Measurements from ENCODE around the gene PCOLCE2. TPM values are rescaled to one million over a fixed set of nuclear protein-coding genes. Genes with fewer than 3 reads are reported as not detected.

PCOLCE2 gene
- total RNA-seq, 6 experiments from 2014 or later, result 1.8 to 9.7 (median 3.8) TPM

- Histone ChIP-seq H3K27ac (no peak overlapping the region), H3K36me3 (no peaks in the 10 kb centered on the region), H3K4me3 (no peak overlapping the region), H3K4me1 (no peaks in the 10 kb centered on the region), H3K9me3 (no peaks in the 10 kb centered on the region), H3K27me3 (no peaks in the 10 kb centered on the region)
- intact Hi-C loops (cut with DNase I), result no loop called here
- no peak for ATAC-seq
- WGBS (ENCODE audit: insufficient coverage, low coverage, low lambda C conversion rate, missing lambda C conversion rate), result 53% methylated on average over 1 of the region's 1 CpG
- no peak for DNase-seq
- TF ChIP-seq POLR2A (IDR thresholded peaks at IDR 0.05) (no peak), CTCF (IDR thresholded peaks at IDR 0.05) (no peak)
Observed at GRCh38 chr3:142784228-142784627, 104.7 kb downstream of the PCOLCE2 start.

GRCh38 chr3:142782616-142783015 is 106.3 kb downstream of the PCOLCE2 start:
- DNase-seq (no peak), ATAC-seq (no peak)
- no peaks in the 10 kb centered on the region for H3K36me3 ChIP-seq
- H3K27ac ChIP-seq, result no peak overlapping the region
- no peak overlapping the region for H3K4me3 ChIP-seq
- intact Hi-C loops (cut with DNase I), result no loop called here
- TF ChIP-seq CTCF (IDR thresholded peaks at IDR 0.05), result no peak
- TF ChIP-seq POLR2A (IDR thresholded peaks at IDR 0.05), result no peak
- no CpG with 5 or more reads among the region's 2 CpGs for WGBS (ENCODE audit: insufficient coverage, low coverage, low lambda C conversion rate, missing lambda C conversion rate)
- H3K27me3 ChIP-seq, result no peaks in the 10 kb centered on the region
- H3K4me1 ChIP-seq, result no peaks in the 10 kb centered on the region
- H3K9me3 ChIP-seq, result no peaks in the 10 kb centered on the region

GRCh38 chr3:142779591-142779990 is 109.3 kb downstream of the PCOLCE2 start:
- DNase-seq (no peak), ATAC-seq (no peak)
- Histone ChIP-seq H3K36me3 (no peaks in the 10 kb centered on the region), H3K9me3 (no peaks in the 10 kb centered on the region), H3K4me3 (no peak overlapping the region), H3K4me1 (no peaks in the 10 kb centered on the region), H3K27me3 (no peaks in the 10 kb centered on the region), H3K27ac (no peak overlapping the region)
- intact Hi-C loops (cut with DNase I), result no loop called here
- TF ChIP-seq POLR2A (IDR thresholded peaks at IDR 0.05) (no peak), CTCF (IDR thresholded peaks at IDR 0.05) (no peak)

- Histone ChIP-seq H3K4me3 (no peak overlapping the region), H3K27me3 (no peaks in the 10 kb centered on the region), H3K27ac (no peak overlapping the region), H3K9me3 (no peaks in the 10 kb centered on the region), H3K36me3 (no peaks in the 10 kb centered on the region), H3K4me1 (no peaks in the 10 kb centered on the region)
- no peak for DNase-seq
- intact Hi-C loops (cut with DNase I), result no loop called here
- TF ChIP-seq POLR2A (IDR thresholded peaks at IDR 0.05) (no peak), CTCF (IDR thresholded peaks at IDR 0.05) (no peak)
- 66% methylated on average over 2 of the region's 2 CpGs for WGBS (ENCODE audit: insufficient coverage, low coverage, low lambda C conversion rate, missing lambda C conversion rate)
- no peak for ATAC-seq
Observed at GRCh38 chr3:142778541-142778940, 110.3 kb downstream of the PCOLCE2 start.

- TF ChIP-seq POLR2A (IDR thresholded peaks at IDR 0.05) (no peak), CTCF (IDR thresholded peaks at IDR 0.05) (no peak)
Observed at GRCh38 chr3:142777927-142778326, 111.0 kb downstream of the PCOLCE2 start.

More at GRCh38 chr3:142777927-142778326, 111.0 kb downstream of the PCOLCE2 start:
- Histone ChIP-seq H3K36me3 (no peaks in the 10 kb centered on the region), H3K4me3 (no peak overlapping the region), H3K4me1 (no peaks in the 10 kb centered on the region), H3K27me3 (no peaks in the 10 kb centered on the region), H3K27ac (no peak overlapping the region), H3K9me3 (no peaks in the 10 kb centered on the region)
- DNase-seq, result no peak
- intact Hi-C loops (cut with DNase I), result no loop called here
- ATAC-seq, result no peak

Measured in right lobe of liver (tissue), 6 donors.